ENCODE measurements around the gene DDX10. TPM values are rescaled to one million over a fixed set of nuclear protein-coding genes. Genes with fewer than 3 reads are reported as not detected.

Gene DDX10
- total and polyA plus RNA-seq, 2 of the 8 experiments (the other 6 are each of a cell fraction or from before 2014, with no cell fraction given) = 49.2 to 52.2 TPM

- no peak for TF ChIP-seq CHD7 (IDR thresholded peaks at IDR 0.05; ENCODE audit: insufficient replicate concordance, low read length)
Observed at GRCh38 chr11:108647387-108647700, 17.5 kb upstream of the DDX10 start (continued).

Measured in H1 (cell line).